ENCODE measurements around the gene LHFPL3. TPM values are rescaled to one million over a fixed set of nuclear protein-coding genes. Genes with fewer than 3 reads are reported as not detected.

Gene LHFPL3
- total and polyA plus RNA-seq, 2 experiments from 2014 or later: not detected

- no peaks in the 10 kb centered on the region for H3K9me2 ChIP-seq (ENCODE audit: insufficient read depth)
- no peak overlapping the region for H3K4me3 ChIP-seq
- DNase-seq: no peak
- no peaks in the 10 kb centered on the region for H3K27me3 ChIP-seq (replicated peaks; ENCODE audit: insufficient read depth)
- H3K4me2 ChIP-seq (ENCODE audit: unreplicated experiment): no peak overlapping the region
- in situ Hi-C loops (cut with MboI): no loop called here
- H3K9me3 ChIP-seq (ENCODE audit: low read depth): no peaks in the 10 kb centered on the region
- no peaks in the 10 kb centered on the region for H3K79me2 ChIP-seq (ENCODE audit: insufficient read depth)
- H3K27ac ChIP-seq: no peak overlapping the region
- 63 to 66% methylated on average over 4 of the region's 4 CpGs for WGBS, 2 experiments (ENCODE audit: low coverage in 1 of 2, low lambda C conversion rate in 2 of 2, missing lambda C conversion rate in 2 of 2)
- H3K4me1 ChIP-seq (ENCODE audit: insufficient read depth): no peaks in the 10 kb centered on the region
- no peaks in the 10 kb centered on the region for H4K20me1 ChIP-seq (ENCODE audit: insufficient read depth)
- TF ChIP-seq EZH2phosphoT487 (IDR thresholded peaks at IDR 0.05; ENCODE audit: insufficient read depth, low read depth) (no peak), EZH2 (IDR thresholded peaks at IDR 0.05; ENCODE audit: insufficient read depth, poor library complexity, severe bottlenecking) (no peak)
- no peaks in the 10 kb centered on the region for H3K36me3 ChIP-seq (ENCODE audit: low read depth)
- H3F3A ChIP-seq (ENCODE audit: insufficient read depth): no peaks in the 10 kb centered on the region
- no peak overlapping the region for H3K9ac ChIP-seq
- no peak overlapping the region for H2AFZ ChIP-seq
Observed at GRCh38 chr7:104826135-104826534, 497.7 kb downstream of the LHFPL3 start.

- no peak overlapping the region for H3K4me2 ChIP-seq (ENCODE audit: unreplicated experiment)
- in situ Hi-C loops (cut with MboI): no loop called here
- H3K9me2 ChIP-seq (ENCODE audit: insufficient read depth): no peaks in the 10 kb centered on the region
- no peak overlapping the region for H3K27ac ChIP-seq
- no peak overlapping the region for H2AFZ ChIP-seq
- H3F3A ChIP-seq (ENCODE audit: insufficient read depth): no peaks in the 10 kb centered on the region
- no peaks in the 10 kb centered on the region for H3K79me2 ChIP-seq (ENCODE audit: insufficient read depth)
- peaks cover 19% of the 10 kb centered on the region for H3K27me3 ChIP-seq (replicated peaks; ENCODE audit: insufficient read depth)
- no peaks in the 10 kb centered on the region for H3K9me3 ChIP-seq (ENCODE audit: low read depth)
- H3K4me3 ChIP-seq: no peak overlapping the region
- TF ChIP-seq EZH2 (IDR thresholded peaks at IDR 0.05; ENCODE audit: insufficient read depth, poor library complexity, severe bottlenecking) (no peak), EZH2phosphoT487 (IDR thresholded peaks at IDR 0.05; ENCODE audit: insufficient read depth, low read depth) (no peak)
- WGBS, 2 experiments (ENCODE audit: low coverage in 1 of 2, low lambda C conversion rate in 2 of 2, missing lambda C conversion rate in 2 of 2): 2 to 5% methylated on average over 4 of the region's 4 CpGs
- H4K20me1 ChIP-seq (ENCODE audit: insufficient read depth): no peaks in the 10 kb centered on the region
- no peak overlapping the region for H3K9ac ChIP-seq
- no peak for DNase-seq
- H3K36me3 ChIP-seq (ENCODE audit: low read depth): no peaks in the 10 kb centered on the region
- no peaks in the 10 kb centered on the region for H3K4me1 ChIP-seq (ENCODE audit: insufficient read depth)
Observed at GRCh38 chr7:104836976-104837375, 508.6 kb downstream of the LHFPL3 start.

- H4K20me1 ChIP-seq (ENCODE audit: insufficient read depth): no peaks in the 10 kb centered on the region
- no peak overlapping the region for H3K4me2 ChIP-seq (ENCODE audit: unreplicated experiment)
- no peak overlapping the region for H2AFZ ChIP-seq
- no peak overlapping the region for H3K27ac ChIP-seq
- TF ChIP-seq EZH2phosphoT487 (IDR thresholded peaks at IDR 0.05; ENCODE audit: insufficient read depth, low read depth): no peak
- no peak for TF ChIP-seq EZH2 (IDR thresholded peaks at IDR 0.05; ENCODE audit: insufficient read depth, poor library complexity, severe bottlenecking)
- H3K9ac ChIP-seq: no peak overlapping the region
- H3K4me1 ChIP-seq (ENCODE audit: insufficient read depth): no peaks in the 10 kb centered on the region
- H3K9me2 ChIP-seq (ENCODE audit: insufficient read depth): no peaks in the 10 kb centered on the region
- no peaks in the 10 kb centered on the region for H3K9me3 ChIP-seq (ENCODE audit: low read depth)
- H3K79me2 ChIP-seq (ENCODE audit: insufficient read depth): no peaks in the 10 kb centered on the region
- DNase-seq: no peak
- H3K36me3 ChIP-seq (ENCODE audit: low read depth): no peaks in the 10 kb centered on the region
- H3K27me3 ChIP-seq (replicated peaks; ENCODE audit: insufficient read depth): peaks cover 19% of the 10 kb centered on the region
- WGBS, 2 experiments (ENCODE audit: low coverage in 1 of 2, low lambda C conversion rate in 2 of 2, missing lambda C conversion rate in 2 of 2): 13 to 21% methylated on average over 3 of the region's 3 CpGs
- in situ Hi-C loops (cut with MboI): no loop called here
- no peak overlapping the region for H3K4me3 ChIP-seq
- no peaks in the 10 kb centered on the region for H3F3A ChIP-seq (ENCODE audit: insufficient read depth)
Observed at GRCh38 chr7:104838537-104839299, 510.3 kb downstream of the LHFPL3 start.

GRCh38 chr7:104839842-104840241 lies 511.4 kb downstream of the LHFPL3 start:
- no peaks in the 10 kb centered on the region for H3K36me3 ChIP-seq (ENCODE audit: low read depth)
- H3K27me3 ChIP-seq (replicated peaks; ENCODE audit: insufficient read depth): peaks cover 16% of the 10 kb centered on the region
- no peaks in the 10 kb centered on the region for H3K9me2 ChIP-seq (ENCODE audit: insufficient read depth)
- no peaks in the 10 kb centered on the region for H4K20me1 ChIP-seq (ENCODE audit: insufficient read depth)
- H3K27ac ChIP-seq: no peak overlapping the region
- H2AFZ ChIP-seq: no peak overlapping the region
- in situ Hi-C loops (cut with MboI): no loop called here
- no peak overlapping the region for H3K4me2 ChIP-seq (ENCODE audit: unreplicated experiment)
- H3F3A ChIP-seq (ENCODE audit: insufficient read depth): no peaks in the 10 kb centered on the region
- DNase-seq: no peak
- TF ChIP-seq EZH2phosphoT487 (IDR thresholded peaks at IDR 0.05; ENCODE audit: insufficient read depth, low read depth): no peak
- no peak for TF ChIP-seq EZH2 (IDR thresholded peaks at IDR 0.05; ENCODE audit: insufficient read depth, poor library complexity, severe bottlenecking)
- H3K9ac ChIP-seq: no peak overlapping the region
- H3K9me3 ChIP-seq (ENCODE audit: low read depth): no peaks in the 10 kb centered on the region
- H3K79me2 ChIP-seq (ENCODE audit: insufficient read depth): no peaks in the 10 kb centered on the region
- H3K4me1 ChIP-seq (ENCODE audit: insufficient read depth): no peaks in the 10 kb centered on the region
- H3K4me3 ChIP-seq: no peak overlapping the region

Measured in GM23248 (cell line).